OCI-LY1 (cell line): Measurements from ENCODE around the gene TAGLN.
"Not testable (repeated sequence)": the region's sequence is repeated elsewhere in the genome, so short reads cannot be mapped to it uniquely, and the experiment has no call there.

Experiments used
- H2AFZ ChIP-seq: fragments of 200-600 bp; sonication (generic), shearing (Covaris generic); 2 replicates; pipeline ENCODE4 v1.6.0; 2014; ENCODE audit warnings: antibody characterized with exemption, mild to moderate bottlenecking, low read length
- H3F3A ChIP-seq: fragments of 200-600 bp; sonication (generic), shearing (Covaris generic); 2 replicates; pipeline ENCODE4 v1.6.0; 2014; ENCODE audit warnings: mild to moderate bottlenecking, antibody characterized with exemption, low read length, moderate library complexity; ENCODE audit not compliant: insufficient read depth
- H3K27ac ChIP-seq: fragments of 200-600 bp; sonication (generic); 2 replicates; pipeline ENCODE4 v1.5.1; 2014; ENCODE audit warnings: low read length, mixed run types, mild to moderate bottlenecking, low read depth; ENCODE audit not compliant: poor library complexity, severe bottlenecking
- H3K27me3 ChIP-seq: fragments of 200-600 bp; sonication (generic); 2 replicates; pipeline ENCODE4 v1.6.0; 2014; ENCODE audit warnings: antibody characterized with exemption, mild to moderate bottlenecking, low read length, moderate library complexity; ENCODE audit not compliant: insufficient read depth
- H3K36me3 ChIP-seq: fragments of 200-600 bp; sonication (generic); 2 replicates; pipeline ENCODE4 v1.6.1; 2014; ENCODE audit warnings: mild to moderate bottlenecking, antibody characterized with exemption, low read length, moderate library complexity, mixed read lengths; ENCODE audit not compliant: insufficient read depth
- H3K4me1 ChIP-seq: fragments of 200-600 bp; sonication (generic); 2 replicates; pipeline ENCODE4 v1.5.1; 2014; ENCODE audit warnings: mild to moderate bottlenecking, low read length, moderate library complexity; ENCODE audit not compliant: insufficient read depth, severe bottlenecking
- H3K4me2 ChIP-seq: fragments of 200-600 bp; sonication (generic), shearing (Covaris generic); 2 replicates; pipeline ENCODE4 v1.6.1; 2014; ENCODE audit warnings: low read length
- H3K4me3 ChIP-seq: fragments of 200-600 bp; sonication (generic); 2 replicates; pipeline ENCODE4 v1.5.1; 2014; ENCODE audit warnings: low read length, low read depth, mild to moderate bottlenecking, mixed read lengths; ENCODE audit not compliant: poor library complexity, severe bottlenecking
- H3K79me2 ChIP-seq: fragments of 200-600 bp; shearing (Covaris generic); 2 replicates; pipeline ENCODE4 v1.6.1; 2016; ENCODE audit warnings: mixed run types, low read length, mixed read lengths; ENCODE audit not compliant: insufficient read depth
- H3K9ac ChIP-seq: fragments of 200-600 bp; sonication (generic), shearing (Covaris generic); 2 replicates; pipeline ENCODE4 v1.6.1; 2014; ENCODE audit warnings: mild to moderate bottlenecking, low read length, mixed read lengths
- H3K9me2 ChIP-seq: fragments of 200-600 bp; sonication (generic), shearing (Covaris generic); 2 replicates; pipeline ENCODE4 v1.6.1; 2014; ENCODE audit warnings: low read depth, mild to moderate bottlenecking, low read length, mixed read lengths
- H3K9me3 ChIP-seq: fragments of 200-600 bp; shearing (Covaris generic); 2 replicates; pipeline ENCODE4 v1.6.1; 2014; ENCODE audit warnings: low read length, mixed read lengths
- H4K20me1 ChIP-seq: fragments of 200-600 bp; sonication (generic), shearing (Covaris generic); 2 replicates; pipeline ENCODE4 v1.6.0; 2016; ENCODE audit warnings: mild to moderate bottlenecking, low read length; ENCODE audit not compliant: insufficient read depth
- CTCF ChIP-seq: fragments of 200-600 bp; sonication (generic), shearing (Covaris generic); IDR thresholded peaks from 2 replicates; pipeline ENCODE4 v1.5.1; 2017; ENCODE audit warnings: mild to moderate bottlenecking, antibody characterized with exemption, low read length, moderate library complexity, mixed read lengths
- EZH2 ChIP-seq: fragments of 200-600 bp; sonication (generic), shearing (Covaris generic); IDR thresholded peaks from 2 replicates; pipeline ENCODE4 v1.8.0; 2017; ENCODE audit warnings: borderline replicate concordance, mixed run types, mild to moderate bottlenecking, antibody characterized with exemption, low read length, moderate library complexity, mixed read lengths

Gene TAGLN

GRCh38 chr11:117182551-117182935, 16.6 kb upstream of the TAGLN start:
- H3K4me2 ChIP-seq: no peak overlapping the region
- H2AFZ ChIP-seq: no peak overlapping the region
- H3K27me3 ChIP-seq: no peaks in the 10 kb centered on the region
- H3K27ac ChIP-seq: no peak overlapping the region
- H3K9ac ChIP-seq: no peak overlapping the region
- TF ChIP-seq EZH2 (no peak), CTCF (no peak)
- peaks cover 32% of the 10 kb centered on the region for H3K4me1 ChIP-seq
- no peaks in the 10 kb centered on the region for H3K9me2 ChIP-seq
- no peaks in the 10 kb centered on the region for H4K20me1 ChIP-seq
- H3K4me3 ChIP-seq: no peak overlapping the region
- no peaks in the 10 kb centered on the region for H3F3A ChIP-seq
- H3K9me3 ChIP-seq: no peaks in the 10 kb centered on the region
- H3K36me3 ChIP-seq: peaks cover 4% of the 10 kb centered on the region; the same call in 1 of the 2 replicates
- H3K79me2 ChIP-seq: no peaks in the 10 kb centered on the region

GRCh38 chr11:117183178-117183577, 16.0 kb upstream of the TAGLN start:
- not testable (repeated sequence) for H3K27ac ChIP-seq, H3F3A ChIP-seq, H3K36me3 ChIP-seq, H3K4me2 ChIP-seq, H2AFZ ChIP-seq, H3K27me3 ChIP-seq, H3K9me3 ChIP-seq, H3K79me2 ChIP-seq, H3K9me2 ChIP-seq, H3K9ac ChIP-seq, H4K20me1 ChIP-seq, H3K4me3 ChIP-seq
- H3K4me1 ChIP-seq: peaks cover 27% of the 10 kb centered on the region

GRCh38 chr11:117183724-117184349, 15.3 kb upstream of the TAGLN start:
- Histone ChIP-seq H3K27me3 (no peaks in the 10 kb centered on the region), H2AFZ (no peak overlapping the region), H3K4me3 (no peak overlapping the region), H3F3A (no peaks in the 10 kb centered on the region), H3K4me1 (peaks cover 26% of the 10 kb centered on the region), H3K27ac (no peak overlapping the region), H3K9me2 (no peaks in the 10 kb centered on the region), H3K9me3 (no peaks in the 10 kb centered on the region), H3K9ac (no peak overlapping the region), H3K4me2 (no peak overlapping the region), H3K36me3 (peaks cover 9% of the 10 kb centered on the region; the same call in 1 of the 2 replicates), H3K79me2 (no peaks in the 10 kb centered on the region), H4K20me1 (no peaks in the 10 kb centered on the region)
- TF ChIP-seq EZH2 (no peak), CTCF (no peak)
